GM12874 (cell line): ENCODE measurements around the gene SLC1A3.

Experiments
- TF ChIP-seq, protein P1 (sequence below): IDR thresholded peaks from 2 replicates; pipeline ENCODE4 v1.5.1; 2011; ENCODE audit warnings: low read depth, mild to moderate bottlenecking, control low read depth, low read length, moderate library complexity; ENCODE audit not compliant: insufficient read depth

Gene SLC1A3

GRCh38 chr5:36613771-36614656 is 7.6 kb downstream of the SLC1A3 start:
- TF ChIP-seq, protein P1, sequence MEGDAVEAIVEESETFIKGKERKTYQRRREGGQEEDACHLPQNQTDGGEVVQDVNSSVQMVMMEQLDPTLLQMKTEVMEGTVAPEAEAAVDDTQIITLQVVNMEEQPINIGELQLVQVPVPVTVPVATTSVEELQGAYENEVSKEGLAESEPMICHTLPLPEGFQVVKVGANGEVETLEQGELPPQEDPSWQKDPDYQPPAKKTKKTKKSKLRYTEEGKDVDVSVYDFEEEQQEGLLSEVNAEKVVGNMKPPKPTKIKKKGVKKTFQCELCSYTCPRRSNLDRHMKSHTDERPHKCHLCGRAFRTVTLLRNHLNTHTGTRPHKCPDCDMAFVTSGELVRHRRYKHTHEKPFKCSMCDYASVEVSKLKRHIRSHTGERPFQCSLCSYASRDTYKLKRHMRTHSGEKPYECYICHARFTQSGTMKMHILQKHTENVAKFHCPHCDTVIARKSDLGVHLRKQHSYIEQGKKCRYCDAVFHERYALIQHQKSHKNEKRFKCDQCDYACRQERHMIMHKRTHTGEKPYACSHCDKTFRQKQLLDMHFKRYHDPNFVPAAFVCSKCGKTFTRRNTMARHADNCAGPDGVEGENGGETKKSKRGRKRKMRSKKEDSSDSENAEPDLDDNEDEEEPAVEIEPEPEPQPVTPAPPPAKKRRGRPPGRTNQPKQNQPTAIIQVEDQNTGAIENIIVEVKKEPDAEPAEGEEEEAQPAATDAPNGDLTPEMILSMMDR = no peak

DNA sequence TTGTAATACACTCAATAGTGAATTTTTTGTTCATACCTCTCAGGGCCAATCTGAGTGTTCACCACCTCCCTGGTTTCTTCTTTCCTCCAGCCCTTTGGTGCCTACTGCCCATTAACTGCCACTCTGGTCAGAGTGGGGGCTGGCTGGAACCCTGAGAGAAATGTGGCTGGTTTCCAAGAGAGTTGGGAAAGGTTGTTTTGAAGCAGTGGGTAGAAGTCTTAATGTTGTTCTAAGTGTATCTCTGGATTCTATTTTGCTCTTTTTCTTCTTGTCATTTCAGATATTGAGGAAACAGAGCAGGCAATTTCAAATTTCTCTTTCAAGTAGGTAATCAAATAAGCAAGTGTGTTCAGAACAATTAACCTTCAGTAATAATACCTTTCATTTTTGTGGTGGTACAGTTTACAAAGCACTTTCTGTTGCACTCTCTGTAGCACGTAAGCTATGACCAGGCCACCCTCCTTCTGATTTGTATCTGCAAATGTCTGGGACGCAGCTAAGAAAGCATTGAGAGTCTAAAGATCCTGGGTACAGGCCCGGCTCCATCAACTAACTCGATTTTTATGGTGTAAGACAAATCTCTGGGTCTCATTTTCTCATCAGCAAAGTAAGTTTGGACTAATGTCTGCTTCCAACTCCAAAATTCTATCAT is 8.4 kb downstream of the SLC1A3 start:
- TF ChIP-seq, protein P1 = no peak

DNA sequence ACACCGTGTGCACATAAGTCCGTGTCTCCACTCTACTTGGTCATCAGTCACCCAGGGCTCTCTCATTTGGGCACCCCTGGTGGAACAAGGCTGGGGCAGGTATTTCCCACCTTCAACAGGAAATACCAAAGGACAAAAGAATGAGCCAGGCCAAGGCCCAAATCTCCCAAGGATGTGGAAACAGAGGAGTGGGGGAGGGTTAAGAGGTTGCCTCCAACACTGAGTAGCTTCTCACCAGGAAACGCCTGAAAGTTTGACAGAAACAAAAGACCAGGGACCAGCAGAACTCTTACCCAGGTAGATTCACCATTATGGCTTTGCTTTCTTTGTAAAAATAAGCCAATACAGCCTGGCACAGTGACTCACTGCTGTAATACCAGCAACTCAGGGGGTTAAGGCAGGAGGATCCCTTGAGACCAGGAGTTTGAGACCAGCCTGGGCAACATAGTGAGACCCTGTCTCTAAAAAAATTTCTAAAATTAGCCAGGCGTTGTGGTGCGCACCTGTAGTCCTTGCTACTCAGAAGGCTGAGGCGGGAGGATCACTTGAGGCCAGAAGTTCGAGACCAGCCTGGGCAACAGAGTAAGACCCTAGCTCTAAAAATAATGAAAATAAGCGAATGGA is 12.7 kb downstream of the SLC1A3 start:
- TF ChIP-seq, protein P1 = no peak

- TF ChIP-seq, protein P1 = no peak
Observed at GRCh38 chr5:36621985-36622384, 15.6 kb downstream of the SLC1A3 start.

GRCh38 chr5:36623832-36624231 is 17.4 kb downstream of the SLC1A3 start:
- TF ChIP-seq, protein P1 = no peak

DNA sequence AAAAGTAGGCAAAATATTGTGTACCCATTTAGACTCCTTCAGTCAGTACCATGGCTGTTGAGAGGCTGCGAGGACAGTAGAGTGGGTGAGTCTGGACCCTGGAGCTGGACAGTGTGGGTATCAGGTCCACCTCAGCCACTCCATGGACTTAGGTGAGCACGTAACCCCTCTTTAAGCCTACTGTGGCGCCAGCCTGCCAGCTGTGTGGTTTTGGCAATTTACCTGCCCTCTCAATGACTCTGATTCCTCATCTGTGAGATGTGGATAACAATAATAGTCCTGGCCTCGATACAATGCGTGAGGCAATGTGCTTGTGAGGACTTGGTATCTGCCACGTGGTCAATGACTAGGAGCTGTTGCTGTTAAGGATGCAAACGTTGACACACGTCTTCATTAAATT is 17.9 kb downstream of the SLC1A3 start:
- TF ChIP-seq, protein P1 = no peak

DNA sequence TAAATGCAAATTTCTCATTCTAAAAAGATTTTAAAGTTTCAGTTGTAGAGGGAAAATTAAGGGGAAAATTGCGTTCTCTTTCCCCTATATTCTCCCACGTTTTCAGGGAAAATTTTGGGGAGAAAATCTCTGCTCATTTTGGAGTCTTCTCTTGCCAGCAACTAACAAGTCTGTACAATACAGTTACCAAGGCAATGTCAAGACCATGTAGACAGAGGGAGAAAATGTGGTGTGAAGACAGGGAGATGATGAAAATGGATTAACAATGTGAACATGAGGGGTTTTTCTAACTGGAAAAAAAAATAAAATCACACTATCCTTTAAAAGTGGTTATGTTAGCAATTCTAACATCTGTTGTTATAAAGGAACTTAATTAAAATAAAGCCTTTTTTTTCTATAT is 22.3 kb downstream of the SLC1A3 start:
- TF ChIP-seq, protein P1 = no peak
